Chondrocyte (in vitro differentiated cells): ENCODE data around the gene ZSCAN20. TPM values are rescaled to one million over a fixed set of nuclear protein-coding genes. Genes with fewer than 3 reads are reported as not detected.

ENCODE experiments used
- DNase-seq: peaks from one replicate; pipeline ENCODE4 v3.0.0; 2021; ENCODE audit warnings: mixed read lengths, low spot score
- H3K27ac Mint-ChIP-seq: one replicate; pipeline ENCODE4 v1.8.0; 2021; ENCODE audit warnings: mild to moderate bottlenecking, moderate library complexity, mixed read lengths; ENCODE audit not compliant: unreplicated experiment
- H3K27me3 Mint-ChIP-seq: 2 replicates; pipeline ENCODE4 v1.8.0; 2021; ENCODE audit warnings: low read depth, mixed read lengths
- H3K36me3 Mint-ChIP-seq: 2 replicates; pipeline ENCODE4 v1.8.0; 2021; ENCODE audit warnings: low read depth, mixed read lengths
- H3K4me1 Mint-ChIP-seq: 2 replicates; pipeline ENCODE4 v1.8.0; 2021; ENCODE audit warnings: low read depth, mild to moderate bottlenecking, mixed read lengths
- H3K4me3 Mint-ChIP-seq: one replicate; pipeline ENCODE4 v1.8.0; 2021; ENCODE audit warnings: mild to moderate bottlenecking, moderate library complexity, mixed read lengths; ENCODE audit not compliant: unreplicated experiment
- H3K9me3 Mint-ChIP-seq: 2 replicates; pipeline ENCODE4 v1.8.0; 2021; ENCODE audit warnings: low read depth, mixed read lengths
- total RNA-seq: library from RNA; stranded (reverse); gene quantifications from 3 replicates; pipeline ENCODE4 v1.2.1, GENCODE V29; 2021
- TF ChIP-seq, protein P1 (sequence below): fragments of 200-600 bp; sonication (generic); IDR thresholded peaks from 2 replicates; pipeline ENCODE4 v1.5.0; 2021; ENCODE audit warnings: antibody characterized with exemption, mild to moderate bottlenecking, moderate library complexity

The ZSCAN20 gene
- total RNA-seq, 1 donor from 2014 or later, result 4.4 TPM

DNA sequence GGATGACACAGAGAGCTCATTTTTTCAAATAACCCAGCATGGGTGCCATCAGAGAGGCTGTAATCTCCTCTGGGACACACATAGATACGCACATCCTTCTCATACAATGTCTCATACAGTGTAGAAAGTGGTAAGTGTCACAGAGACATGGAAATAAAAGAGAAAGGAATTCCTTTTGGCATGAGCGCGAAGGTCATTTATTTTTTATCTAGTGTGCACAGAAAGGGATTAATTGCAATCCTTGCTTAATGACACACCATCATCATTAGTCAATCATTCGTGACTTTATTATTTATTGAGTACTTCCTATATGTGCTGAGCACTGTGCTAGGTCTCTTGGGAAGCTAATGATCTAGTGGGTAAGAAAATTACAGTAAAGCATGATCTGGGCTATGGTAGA is 5.0 kb downstream of the ZSCAN20 start:
- Mint-ChIP-seq H3K4me1 (peaks cover 12% of the 10 kb centered on the region), H3K36me3 (peaks cover 14% of the 10 kb centered on the region), H3K27me3 (no peaks in the 10 kb centered on the region), H3K27ac (no peak overlapping the region), H3K4me3 (no peak overlapping the region), H3K9me3 (no peaks in the 10 kb centered on the region)
- no peak for DNase-seq
- TF ChIP-seq, protein P1, sequence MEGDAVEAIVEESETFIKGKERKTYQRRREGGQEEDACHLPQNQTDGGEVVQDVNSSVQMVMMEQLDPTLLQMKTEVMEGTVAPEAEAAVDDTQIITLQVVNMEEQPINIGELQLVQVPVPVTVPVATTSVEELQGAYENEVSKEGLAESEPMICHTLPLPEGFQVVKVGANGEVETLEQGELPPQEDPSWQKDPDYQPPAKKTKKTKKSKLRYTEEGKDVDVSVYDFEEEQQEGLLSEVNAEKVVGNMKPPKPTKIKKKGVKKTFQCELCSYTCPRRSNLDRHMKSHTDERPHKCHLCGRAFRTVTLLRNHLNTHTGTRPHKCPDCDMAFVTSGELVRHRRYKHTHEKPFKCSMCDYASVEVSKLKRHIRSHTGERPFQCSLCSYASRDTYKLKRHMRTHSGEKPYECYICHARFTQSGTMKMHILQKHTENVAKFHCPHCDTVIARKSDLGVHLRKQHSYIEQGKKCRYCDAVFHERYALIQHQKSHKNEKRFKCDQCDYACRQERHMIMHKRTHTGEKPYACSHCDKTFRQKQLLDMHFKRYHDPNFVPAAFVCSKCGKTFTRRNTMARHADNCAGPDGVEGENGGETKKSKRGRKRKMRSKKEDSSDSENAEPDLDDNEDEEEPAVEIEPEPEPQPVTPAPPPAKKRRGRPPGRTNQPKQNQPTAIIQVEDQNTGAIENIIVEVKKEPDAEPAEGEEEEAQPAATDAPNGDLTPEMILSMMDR, result no peak

DNA sequence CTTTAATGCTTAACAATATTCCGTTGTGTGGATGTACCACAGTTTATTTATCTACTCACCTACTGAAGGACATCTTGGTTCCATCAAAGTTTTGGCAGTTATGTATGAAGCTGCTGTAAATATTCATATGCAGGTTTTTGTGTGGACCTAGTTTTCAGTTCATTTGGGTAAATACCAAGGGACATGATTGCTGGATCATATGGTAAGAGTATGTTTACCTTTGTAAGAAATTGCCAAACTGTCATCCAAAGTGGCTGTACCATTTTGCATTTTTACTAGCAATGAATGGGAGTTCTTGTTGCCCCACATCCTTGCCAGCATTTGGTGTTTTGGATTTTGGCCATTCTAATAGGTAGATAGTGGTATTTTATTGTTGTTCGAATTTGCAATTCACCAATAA is 10.0 kb downstream of the ZSCAN20 start:
- Mint-ChIP-seq H3K27me3 (no peaks in the 10 kb centered on the region), H3K4me3 (no peak overlapping the region), H3K4me1 (no peaks in the 10 kb centered on the region), H3K36me3 (peaks cover 40% of the 10 kb centered on the region), H3K9me3 (peaks cover 27% of the 10 kb centered on the region), H3K27ac (no peak overlapping the region)
- TF ChIP-seq, protein P1, result no peak
- DNase-seq, result no peak

DNA sequence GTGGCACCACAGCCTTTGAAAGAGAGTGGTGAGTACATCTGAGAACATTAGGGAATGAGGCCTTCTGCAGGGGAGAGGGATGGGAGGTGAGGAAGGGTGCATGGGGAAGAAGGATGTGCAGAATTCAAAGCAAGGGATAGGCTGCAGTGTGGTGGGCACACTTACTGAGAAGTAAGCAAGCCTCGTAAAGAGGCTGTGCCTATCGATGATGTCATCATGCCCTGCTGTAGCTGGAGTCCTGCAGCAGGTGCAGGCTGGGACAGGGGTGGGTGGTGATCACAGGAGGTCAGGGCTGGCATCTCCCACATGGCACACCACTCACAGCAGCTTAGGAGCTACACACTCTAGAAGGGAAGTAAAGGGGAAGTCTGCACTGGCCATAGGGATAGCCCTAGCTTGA is 16.2 kb downstream of the ZSCAN20 start:
- H3K36me3 Mint-ChIP-seq, result peaks cover 66% of the 10 kb centered on the region
- no peaks in the 10 kb centered on the region for H3K4me1 Mint-ChIP-seq
- no peak for DNase-seq
- no peaks in the 10 kb centered on the region for H3K27me3 Mint-ChIP-seq
- H3K4me3 Mint-ChIP-seq, result no peak overlapping the region
- TF ChIP-seq, protein P1, result no peak
- no peak overlapping the region for H3K27ac Mint-ChIP-seq
- H3K9me3 Mint-ChIP-seq, result peaks cover 42% of the 10 kb centered on the region

DNA sequence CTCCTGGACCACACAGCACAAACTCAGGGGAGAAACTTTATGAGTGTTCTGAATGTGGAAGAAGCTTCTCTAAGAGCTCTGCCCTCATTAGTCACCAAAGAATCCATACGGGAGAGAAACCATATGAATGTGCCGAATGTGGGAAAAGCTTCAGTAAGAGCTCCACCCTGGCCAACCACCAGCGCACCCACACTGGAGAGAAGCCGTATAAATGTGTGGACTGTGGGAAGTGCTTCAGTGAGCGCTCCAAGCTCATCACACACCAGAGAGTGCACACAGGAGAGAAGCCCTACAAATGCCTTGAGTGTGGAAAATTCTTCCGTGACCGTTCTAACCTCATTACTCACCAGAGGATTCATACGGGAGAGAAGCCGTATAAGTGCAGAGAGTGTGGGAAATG is 22.5 kb downstream of the ZSCAN20 start:
- Mint-ChIP-seq H3K9me3 (peaks cover 59% of the 10 kb centered on the region), H3K27me3 (no peaks in the 10 kb centered on the region), H3K4me3 (no peak overlapping the region), H3K36me3 (peaks cover 63% of the 10 kb centered on the region), H3K27ac (no peak overlapping the region), H3K4me1 (no peaks in the 10 kb centered on the region)
- DNase-seq, result no peak
- TF ChIP-seq, protein P1, result no peak

DNA sequence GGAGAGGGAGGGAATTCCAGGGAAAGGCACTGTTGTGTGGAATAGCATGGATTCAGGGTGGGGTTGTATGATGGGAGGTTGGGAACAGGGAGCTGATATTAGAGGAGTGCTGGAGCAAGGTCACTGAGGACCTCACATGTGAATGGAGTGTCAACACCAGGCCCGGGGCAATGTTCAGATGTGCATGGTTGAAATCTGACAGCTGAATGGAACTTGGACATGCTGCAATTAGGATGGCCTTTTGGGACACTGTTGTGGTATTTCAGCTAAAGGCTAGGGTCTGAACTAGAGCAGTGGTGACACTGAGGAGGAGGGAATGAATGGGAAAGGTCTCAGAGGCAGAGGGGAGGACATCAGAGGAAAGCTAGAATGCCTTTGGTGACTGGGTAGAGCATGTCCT is 25.0 kb downstream of the ZSCAN20 start:
- TF ChIP-seq, protein P1, result no peak
- H3K27me3 Mint-ChIP-seq, result no peaks in the 10 kb centered on the region
- H3K36me3 Mint-ChIP-seq, result peaks cover 45% of the 10 kb centered on the region
- H3K4me1 Mint-ChIP-seq, result peaks cover under 1% of the 10 kb centered on the region
- no peak overlapping the region for H3K4me3 Mint-ChIP-seq
- DNase-seq, result no peak
- no peak overlapping the region for H3K27ac Mint-ChIP-seq
- H3K9me3 Mint-ChIP-seq, result peaks cover 52% of the 10 kb centered on the region
